Activated naive CD8-positive, alpha-beta T cell treated with anti-CD3 and anti-CD28 coated beads for 36 hours (primary cell): Measurements from ENCODE around the gene NTM. TPM values are rescaled to one million over a fixed set of nuclear protein-coding genes. Genes with fewer than 3 reads are reported as not detected.

Source experiments
- DNase-seq: peaks from one replicate; pipeline ENCODE4 v3.0.0; 2021
- H3K27ac Mint-ChIP-seq: one replicate; pipeline ENCODE4 v1.8.0; 2022; ENCODE audit warnings: mild to moderate bottlenecking, moderate library complexity, mixed read lengths
- H3K27me3 Mint-ChIP-seq: one replicate; pipeline ENCODE4 v1.8.0; 2022; ENCODE audit warnings: mild to moderate bottlenecking, mixed read lengths
- H3K36me3 Mint-ChIP-seq: one replicate; pipeline ENCODE4 v1.8.0; 2021; ENCODE audit warnings: mild to moderate bottlenecking, mixed read lengths
- H3K4me1 Mint-ChIP-seq: one replicate; pipeline ENCODE4 v1.8.0; 2021; ENCODE audit warnings: mixed read lengths
- H3K4me3 Mint-ChIP-seq: one replicate; pipeline ENCODE4 v1.8.0; 2022; ENCODE audit warnings: mild to moderate bottlenecking, moderate library complexity, mixed read lengths
- H3K9me3 Mint-ChIP-seq: one replicate; pipeline ENCODE4 v1.8.0; 2022; ENCODE audit warnings: mixed read lengths
- total RNA-seq, 2 experiments: library from RNA; stranded (reverse); gene quantifications; one replicate each; pipeline ENCODE4 v1.2.3, GENCODE V29; 2021

NTM gene
- total RNA-seq, 2 experiments from 2014 or later = not detected

GRCh38 chr11:131867457-131868257, 497.2 kb downstream of the NTM start:
- DNase-seq = no peak
- H3K4me3 Mint-ChIP-seq = no peak overlapping the region
- H3K4me1 Mint-ChIP-seq = no peaks in the 10 kb centered on the region
- no peak overlapping the region for H3K27ac Mint-ChIP-seq
- peaks cover 2% of the 10 kb centered on the region for H3K9me3 Mint-ChIP-seq
- no peaks in the 10 kb centered on the region for H3K27me3 Mint-ChIP-seq
- no peaks in the 10 kb centered on the region for H3K36me3 Mint-ChIP-seq

- DNase-seq = no peak
- no peak overlapping the region for H3K27ac Mint-ChIP-seq
- no peaks in the 10 kb centered on the region for H3K36me3 Mint-ChIP-seq
- no peak overlapping the region for H3K4me3 Mint-ChIP-seq
- H3K27me3 Mint-ChIP-seq = no peaks in the 10 kb centered on the region
- H3K9me3 Mint-ChIP-seq = peaks cover 2% of the 10 kb centered on the region
- H3K4me1 Mint-ChIP-seq = no peaks in the 10 kb centered on the region
Observed at GRCh38 chr11:131868629-131869507, 498.5 kb downstream of the NTM start.

- Mint-ChIP-seq H3K36me3 (no peaks in the 10 kb centered on the region), H3K4me3 (no peak overlapping the region), H3K27me3 (no peaks in the 10 kb centered on the region), H3K4me1 (no peaks in the 10 kb centered on the region), H3K9me3 (peaks cover 2% of the 10 kb centered on the region), H3K27ac (no peak overlapping the region)
- DNase-seq = no peak
Observed at GRCh38 chr11:131870305-131870704, 499.9 kb downstream of the NTM start.

GRCh38 chr11:131871006-131871405, 500.6 kb downstream of the NTM start:
- Mint-ChIP-seq H3K4me1 (no peaks in the 10 kb centered on the region), H3K4me3 (no peak overlapping the region), H3K9me3 (no peaks in the 10 kb centered on the region), H3K27me3 (no peaks in the 10 kb centered on the region), H3K36me3 (no peaks in the 10 kb centered on the region), H3K27ac (no peak overlapping the region)
- DNase-seq = no peak

GRCh38 chr11:131874070-131874469, 503.7 kb downstream of the NTM start:
- H3K27ac Mint-ChIP-seq = no peak overlapping the region
- no peak for DNase-seq

GRCh38 chr11:131875611-131876010, 505.2 kb downstream of the NTM start:
- Mint-ChIP-seq H3K36me3 (no peaks in the 10 kb centered on the region), H3K4me1 (no peaks in the 10 kb centered on the region), H3K27me3 (peaks cover 4% of the 10 kb centered on the region), H3K27ac (no peak overlapping the region), H3K4me3 (no peak overlapping the region), H3K9me3 (no peaks in the 10 kb centered on the region)
- no peak for DNase-seq

More at GRCh38 chr11:131874070-131874469, 503.7 kb downstream of the NTM start:
- H3K4me3 Mint-ChIP-seq = no peak overlapping the region
- no peaks in the 10 kb centered on the region for H3K9me3 Mint-ChIP-seq
- H3K36me3 Mint-ChIP-seq = no peaks in the 10 kb centered on the region
- no peaks in the 10 kb centered on the region for H3K4me1 Mint-ChIP-seq
- H3K27me3 Mint-ChIP-seq = no peaks in the 10 kb centered on the region

DNA sequence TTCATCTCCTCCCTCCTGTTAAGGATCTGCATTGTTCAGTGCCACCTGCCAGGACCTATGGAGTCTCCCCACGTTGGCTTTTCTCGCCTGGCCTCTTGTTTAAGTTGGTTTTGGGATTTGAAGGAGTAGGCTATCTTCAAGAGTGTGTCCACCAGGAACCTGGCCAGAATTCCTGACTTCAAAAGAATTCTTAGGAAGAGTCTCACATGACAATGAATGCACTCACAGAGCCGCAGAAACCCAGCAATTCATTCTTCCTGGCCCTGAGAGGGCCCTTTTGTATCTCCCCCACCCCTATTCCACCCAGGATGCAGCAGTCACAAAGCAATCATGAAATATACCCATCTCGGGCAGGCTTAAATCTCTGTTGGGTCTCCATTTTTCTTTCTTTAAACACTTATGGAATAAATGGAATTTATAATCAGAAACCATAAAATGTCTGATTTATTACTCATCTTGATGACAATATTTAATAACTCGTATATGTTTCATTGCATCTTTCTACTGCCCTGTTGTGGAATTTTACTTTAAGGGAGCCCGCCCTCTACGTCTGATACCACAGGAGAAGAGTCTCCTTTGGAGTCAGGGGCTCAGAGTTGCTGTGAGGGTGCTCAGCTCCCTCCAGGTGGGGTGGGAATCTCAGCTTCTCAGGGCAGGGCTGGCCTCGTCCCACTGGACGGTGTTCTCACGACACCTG, 507.0 kb downstream of the NTM start:
- DNase-seq = no peak
- Mint-ChIP-seq H3K27ac (no peak overlapping the region), H3K9me3 (no peaks in the 10 kb centered on the region), H3K4me1 (no peaks in the 10 kb centered on the region), H3K27me3 (peaks cover 4% of the 10 kb centered on the region), H3K4me3 (no peak overlapping the region), H3K36me3 (no peaks in the 10 kb centered on the region)

GRCh38 chr11:131880316-131880715, 509.9 kb downstream of the NTM start:
- Mint-ChIP-seq H3K27me3 (peaks cover 4% of the 10 kb centered on the region), H3K4me1 (no peaks in the 10 kb centered on the region), H3K9me3 (no peaks in the 10 kb centered on the region), H3K27ac (no peak overlapping the region), H3K4me3 (no peak overlapping the region), H3K36me3 (no peaks in the 10 kb centered on the region)
- no peak for DNase-seq

DNA sequence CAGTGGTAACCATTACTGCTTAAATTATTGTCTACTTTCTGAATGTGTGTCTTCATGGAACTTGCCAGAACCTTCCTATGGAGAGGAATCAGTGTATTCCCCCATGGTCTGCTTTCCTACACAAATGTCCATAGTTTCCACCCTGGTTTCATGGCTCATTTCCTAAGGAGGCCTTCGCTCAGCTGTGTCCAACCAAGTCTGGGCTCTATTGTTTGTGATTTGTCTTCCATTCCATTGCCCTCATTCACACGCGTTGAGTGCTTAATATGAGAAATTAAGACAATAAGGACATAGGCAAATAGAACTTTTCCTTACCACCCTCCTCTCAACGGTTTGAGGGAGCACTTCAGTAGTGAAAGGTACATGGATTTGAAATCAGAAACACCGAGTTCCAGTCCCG, 510.6 kb downstream of the NTM start:
- no peaks in the 10 kb centered on the region for H3K36me3 Mint-ChIP-seq
- no peak for DNase-seq
- H3K27ac Mint-ChIP-seq = no peak overlapping the region
- peaks cover 4% of the 10 kb centered on the region for H3K27me3 Mint-ChIP-seq
- H3K4me3 Mint-ChIP-seq = no peak overlapping the region
- no peaks in the 10 kb centered on the region for H3K9me3 Mint-ChIP-seq
- no peaks in the 10 kb centered on the region for H3K4me1 Mint-ChIP-seq

DNA sequence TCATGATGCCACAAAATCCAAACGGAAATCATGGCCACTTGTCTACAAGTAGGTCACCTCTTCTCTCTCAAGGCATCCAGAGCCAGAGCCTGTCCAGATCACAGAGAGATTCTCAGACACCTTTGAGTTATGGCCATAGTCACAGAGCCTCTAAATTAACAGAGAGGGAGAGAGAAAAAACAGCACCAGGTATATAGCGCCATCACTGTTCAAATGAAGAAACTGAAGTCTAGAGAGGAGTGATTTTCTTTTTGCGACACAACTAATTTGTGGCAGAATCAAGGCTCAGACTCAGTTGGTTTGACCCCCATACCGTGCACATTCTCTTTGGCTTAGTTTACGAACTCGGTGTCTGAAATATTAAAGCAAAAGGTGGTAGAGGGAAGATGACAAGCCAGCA, 512.9 kb downstream of the NTM start:
- no peak for DNase-seq
- Mint-ChIP-seq H3K4me1 (no peaks in the 10 kb centered on the region), H3K27me3 (peaks cover 4% of the 10 kb centered on the region), H3K4me3 (no peak overlapping the region), H3K9me3 (no peaks in the 10 kb centered on the region), H3K27ac (no peak overlapping the region), H3K36me3 (no peaks in the 10 kb centered on the region)

- Mint-ChIP-seq H3K4me3 (no peak overlapping the region), H3K9me3 (no peaks in the 10 kb centered on the region), H3K27ac (no peak overlapping the region), H3K36me3 (no peaks in the 10 kb centered on the region), H3K27me3 (peaks cover 4% of the 10 kb centered on the region), H3K4me1 (no peaks in the 10 kb centered on the region)
- DNase-seq = no peak
Observed at GRCh38 chr11:131884461-131885073, 514.2 kb downstream of the NTM start.

DNA sequence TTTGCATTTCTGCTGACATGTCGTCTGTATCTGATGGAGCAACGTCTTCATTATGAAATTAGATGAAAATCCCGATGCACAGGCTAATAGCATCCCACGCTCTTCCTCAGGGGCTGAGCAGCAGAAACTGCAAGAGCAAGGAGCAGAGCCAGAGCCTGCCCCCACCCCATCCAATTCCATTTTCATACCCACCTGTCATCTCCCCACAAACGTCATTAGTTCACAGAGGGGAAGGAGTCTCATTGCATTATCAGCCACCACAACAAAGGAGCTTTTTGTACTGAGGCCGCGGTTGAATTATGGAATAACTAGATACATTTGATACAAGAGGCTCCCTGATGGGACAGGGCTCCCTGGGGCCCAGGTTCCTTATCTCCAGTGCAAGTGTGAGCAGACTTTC, 515.0 kb downstream of the NTM start:
- Mint-ChIP-seq H3K27me3 (no peaks in the 10 kb centered on the region), H3K4me3 (no peak overlapping the region)

DNA sequence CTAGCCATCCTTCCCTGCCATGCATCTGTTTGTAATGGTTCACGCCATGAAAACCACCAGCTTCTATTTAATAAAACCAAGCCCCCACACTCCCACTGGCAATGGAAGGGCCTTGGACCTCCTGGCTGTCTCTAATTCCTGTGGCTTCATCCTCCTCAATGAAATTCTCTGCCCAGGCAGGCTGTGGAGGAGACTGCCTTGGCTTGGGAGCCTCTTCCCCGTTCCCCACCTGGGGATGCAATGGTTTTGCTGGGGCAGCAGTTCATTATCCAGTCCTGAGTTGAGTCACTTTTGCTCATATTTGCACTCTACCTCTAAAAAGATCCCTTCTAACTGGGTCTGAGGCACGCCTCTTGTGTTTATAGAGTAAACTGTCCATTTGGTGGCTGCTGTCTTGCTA, 515.8 kb downstream of the NTM start:
- H3K4me1 Mint-ChIP-seq = no peaks in the 10 kb centered on the region
- no peaks in the 10 kb centered on the region for H3K9me3 Mint-ChIP-seq
- H3K27me3 Mint-ChIP-seq = no peaks in the 10 kb centered on the region
- no peak overlapping the region for H3K27ac Mint-ChIP-seq
- no peak overlapping the region for H3K4me3 Mint-ChIP-seq
- no peaks in the 10 kb centered on the region for H3K36me3 Mint-ChIP-seq
- no peak for DNase-seq

More for the DNA sequence above, 515.0 kb downstream of the NTM start:
- no peaks in the 10 kb centered on the region for H3K4me1 Mint-ChIP-seq
- H3K9me3 Mint-ChIP-seq = no peaks in the 10 kb centered on the region
- H3K36me3 Mint-ChIP-seq = no peaks in the 10 kb centered on the region
- no peak for DNase-seq
- no peak overlapping the region for H3K27ac Mint-ChIP-seq

- Mint-ChIP-seq H3K4me3 (no peak overlapping the region), H3K36me3 (no peaks in the 10 kb centered on the region), H3K4me1 (no peaks in the 10 kb centered on the region), H3K27ac (no peak overlapping the region), H3K9me3 (no peaks in the 10 kb centered on the region), H3K27me3 (no peaks in the 10 kb centered on the region)
- DNase-seq = no peak
Observed at GRCh38 chr11:131888230-131888855, 517.9 kb downstream of the NTM start.
